Stimulated activated naive B cell treated with anti-CD40 and anti-IgM and Interleukin-4, amounts not matched to agents 10 μg/mL and 1 μg/mL and 100 μg/mL, for 72 hours (primary cell): ENCODE measurements around the gene PLPP1.
"Not testable (repeated sequence)": the region's sequence is repeated elsewhere in the genome, so short reads cannot be mapped to it uniquely, and the experiment has no call there.

Experiments
- ATAC-seq, 2 donors: fragments of 150-1000 bp; cut with Tn5 transposase; replicated peaks; 2 replicates each; pipeline ENCODE4 v1.10.0; 2021; ENCODE audit warnings: moderate library complexity in 1 of 2
- DNase-seq: peaks from one replicate; pipeline ENCODE4 v3.0.0; 2021
- H3K27ac Mint-ChIP-seq: one replicate; pipeline ENCODE4 v1.8.0; 2022; ENCODE audit warnings: mild to moderate bottlenecking, mixed read lengths
- H3K27me3 Mint-ChIP-seq, 2 donors: one replicate each; pipeline ENCODE4 v1.8.0; 2022; ENCODE audit warnings: mixed read lengths in 2 of 2
- H3K36me3 Mint-ChIP-seq, 2 donors: one replicate each; pipeline ENCODE4 v1.8.0; 2022; ENCODE audit warnings: mixed read lengths in 2 of 2, mild to moderate bottlenecking in 1 of 2
- H3K4me1 Mint-ChIP-seq, 2 donors: one replicate each; pipeline ENCODE4 v1.8.0; 2022; ENCODE audit warnings: mixed read lengths in 2 of 2, mild to moderate bottlenecking in 1 of 2
- H3K4me3 Mint-ChIP-seq, 2 donors: one replicate each; pipeline ENCODE4 v1.8.0; 2022; ENCODE audit warnings: mild to moderate bottlenecking in 2 of 2, mixed read lengths in 2 of 2, moderate library complexity in 1 of 2
- H3K9me3 Mint-ChIP-seq, 2 donors: one replicate each; pipeline ENCODE4 v1.8.0; 2022; ENCODE audit warnings: mixed read lengths in 2 of 2, mild to moderate bottlenecking in 1 of 2

The PLPP1 gene

DNA sequence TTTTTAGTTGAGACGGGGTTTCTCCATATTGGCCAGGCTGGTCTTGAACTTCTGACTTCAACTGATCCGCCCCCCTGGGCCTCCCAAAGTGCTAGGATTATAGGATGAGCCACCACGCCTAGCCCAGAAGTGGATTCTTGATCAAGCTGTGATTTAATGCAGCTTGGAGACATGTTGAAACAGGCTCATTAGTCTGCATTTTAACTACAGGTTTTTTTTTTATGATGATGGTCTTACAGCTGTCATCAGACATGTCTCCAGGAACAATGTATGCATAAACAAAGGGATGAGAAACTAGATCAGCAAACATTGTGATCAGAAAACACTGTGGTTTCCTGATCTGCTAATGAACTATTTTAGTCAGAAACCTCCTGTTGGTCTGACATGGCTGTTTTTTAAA, 30.0 kb upstream of the PLPP1 start:
- no peak for DNase-seq
- no peak for ATAC-seq
- Mint-ChIP-seq H3K27me3 (no peaks in the 10 kb centered on the region), H3K4me1 (no peaks in the 10 kb centered on the region), H3K36me3 (no peaks in the 10 kb centered on the region), H3K4me3 (no peak overlapping the region), H3K9me3 (no peaks in the 10 kb centered on the region), H3K27ac (no peak overlapping the region)

DNA sequence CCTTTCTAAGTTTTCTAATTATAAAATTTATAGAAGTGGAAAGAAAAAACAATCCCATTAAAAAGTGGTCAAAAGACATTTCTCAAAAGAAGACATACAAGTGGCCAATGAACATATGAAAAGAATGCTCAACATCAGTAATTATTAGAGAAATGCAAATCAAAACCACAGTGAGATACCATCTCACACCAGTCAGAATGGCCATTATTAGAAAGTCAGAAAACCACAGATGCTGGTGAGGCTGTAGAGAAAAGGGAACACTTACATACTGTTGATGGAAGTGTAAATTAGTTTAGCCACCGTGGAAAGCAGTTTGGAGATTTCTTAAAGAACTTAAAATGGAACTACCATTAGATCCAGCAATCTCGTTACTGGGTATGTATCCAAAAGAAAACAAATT, 23.7 kb upstream of the PLPP1 start:
- Mint-ChIP-seq H3K27ac (no peak overlapping the region), H3K36me3 (no peaks in the 10 kb centered on the region), H3K27me3 (peaks cover 0 to 4% of the 10 kb centered on the region in 2 donors), H3K4me3 (no peak overlapping the region), H3K9me3 (no peaks in the 10 kb centered on the region), H3K4me1 (no peaks in the 10 kb centered on the region)
- no peak for ATAC-seq
- DNase-seq, result no peak

DNA sequence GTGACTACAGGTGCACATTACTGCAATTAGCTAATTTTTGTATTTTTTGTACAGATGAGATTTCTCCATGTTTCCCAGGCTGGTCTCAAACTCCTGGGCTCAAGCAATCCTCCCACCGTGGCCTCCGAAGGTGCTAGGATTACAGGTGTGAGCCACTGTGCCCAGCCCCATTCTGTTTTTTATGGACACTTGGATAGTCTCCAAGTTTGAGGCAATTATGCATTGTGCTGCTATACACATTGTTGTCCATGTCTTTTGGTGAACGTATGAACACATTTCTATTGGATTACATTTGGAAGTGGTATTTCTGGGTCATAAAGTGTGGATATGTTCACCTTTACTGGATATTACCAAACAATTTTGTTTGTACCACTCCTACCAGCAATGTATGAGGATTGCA, 22.4 kb upstream of the PLPP1 start:
- ATAC-seq, result no peak
- no peak overlapping the region for H3K27ac Mint-ChIP-seq

DNA sequence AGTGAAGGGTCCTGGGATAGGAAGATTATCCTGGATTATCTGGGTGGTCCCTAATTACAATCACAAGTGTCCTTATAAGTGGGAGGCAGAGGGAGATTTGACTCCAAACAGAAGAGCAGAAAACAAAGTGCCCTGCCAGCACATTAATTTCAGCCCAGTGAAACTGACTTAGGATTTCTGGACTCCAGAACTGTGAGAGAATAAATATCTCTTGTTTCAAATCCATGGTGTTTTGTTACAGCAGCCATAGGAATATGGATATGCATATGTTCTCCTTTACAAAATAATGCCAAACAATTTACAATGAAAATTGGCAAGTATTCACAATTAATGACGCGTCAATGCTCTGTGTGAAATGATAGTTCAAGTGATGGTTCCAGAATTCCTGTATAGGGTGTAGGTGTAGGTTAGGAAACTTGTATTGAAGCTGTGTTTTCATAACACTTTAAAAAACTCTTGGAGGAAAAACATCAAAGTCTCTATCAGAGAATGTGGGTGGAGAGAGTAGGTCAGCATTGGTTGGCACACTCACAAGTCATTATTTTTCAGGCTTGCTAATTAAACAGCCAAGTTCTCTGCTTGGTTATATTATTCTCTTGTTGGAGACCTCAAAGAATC, 19.9 kb upstream of the PLPP1 start:
- Mint-ChIP-seq H3K4me1 (no peaks in the 10 kb centered on the region), H3K27me3 (peaks cover 8 to 17% of the 10 kb centered on the region in 2 donors), H3K27ac (no peak overlapping the region), H3K9me3 (no peaks in the 10 kb centered on the region), H3K4me3 (no peak overlapping the region), H3K36me3 (no peaks in the 10 kb centered on the region)
- DNase-seq (no peak), ATAC-seq (no peak)

More for the DNA sequence above, 22.4 kb upstream of the PLPP1 start:
- no peak for DNase-seq
- Mint-ChIP-seq H3K9me3 (no peaks in the 10 kb centered on the region), H3K27me3 (peaks cover 4 to 6% of the 10 kb centered on the region in 2 donors), H3K4me1 (no peaks in the 10 kb centered on the region), H3K36me3 (no peaks in the 10 kb centered on the region), H3K4me3 (no peak overlapping the region)

DNA sequence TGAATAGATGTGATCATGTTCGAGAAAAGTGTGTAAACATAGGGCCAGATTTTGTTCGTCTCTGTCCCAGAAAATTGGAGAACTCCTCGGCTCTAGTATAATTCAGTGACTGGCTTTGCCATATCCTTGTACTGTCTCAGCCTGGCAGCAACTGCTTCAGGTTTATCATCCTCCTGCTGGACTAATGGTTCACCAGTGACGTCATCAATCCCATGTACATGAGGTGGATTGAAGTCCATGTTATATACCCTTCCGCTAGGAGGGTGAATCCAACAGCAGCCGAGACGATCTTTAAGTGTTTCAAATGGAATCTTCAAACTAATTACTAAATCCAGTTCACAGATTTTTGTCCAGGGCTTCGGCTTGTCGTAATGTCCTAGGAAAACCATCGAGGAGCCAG, 17.1 kb upstream of the PLPP1 start:
- Mint-ChIP-seq H3K27me3 (peaks cover 14 to 36% of the 10 kb centered on the region in 2 donors), H3K36me3 (no peaks in the 10 kb centered on the region), H3K27ac (no peak overlapping the region), H3K9me3 (no peaks in the 10 kb centered on the region), H3K4me1 (no peaks in the 10 kb centered on the region), H3K4me3 (no peak overlapping the region)
- no peak for DNase-seq
- no peak for ATAC-seq

DNA sequence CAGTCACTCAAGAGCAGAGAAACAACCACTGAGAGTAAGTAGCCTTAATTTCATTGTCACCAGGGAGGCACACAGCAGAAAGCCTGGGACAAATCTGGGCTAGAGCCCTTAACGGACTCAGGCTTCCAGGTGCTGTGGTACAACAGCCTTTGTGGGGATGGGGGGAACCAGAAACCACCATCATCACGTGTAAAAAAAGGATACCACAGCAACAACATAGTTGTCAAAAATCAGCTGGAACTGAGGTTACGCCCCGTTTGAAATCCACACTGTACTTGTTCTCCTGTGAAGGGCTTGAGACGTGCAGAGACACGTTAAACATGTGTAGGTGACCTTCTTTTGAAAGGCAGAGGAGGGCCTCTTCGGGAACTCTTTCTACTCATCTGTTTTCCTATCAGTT, 16.6 kb upstream of the PLPP1 start:
- H3K9me3 Mint-ChIP-seq, result no peaks in the 10 kb centered on the region
- H3K4me3 Mint-ChIP-seq, result no peak overlapping the region
- no peaks in the 10 kb centered on the region for H3K36me3 Mint-ChIP-seq
- no peaks in the 10 kb centered on the region for H3K4me1 Mint-ChIP-seq
- DNase-seq (no peak), ATAC-seq (no peak)
- H3K27ac Mint-ChIP-seq, result no peak overlapping the region
- peaks cover 14 to 36% of the 10 kb centered on the region in 2 donors for H3K27me3 Mint-ChIP-seq

DNA sequence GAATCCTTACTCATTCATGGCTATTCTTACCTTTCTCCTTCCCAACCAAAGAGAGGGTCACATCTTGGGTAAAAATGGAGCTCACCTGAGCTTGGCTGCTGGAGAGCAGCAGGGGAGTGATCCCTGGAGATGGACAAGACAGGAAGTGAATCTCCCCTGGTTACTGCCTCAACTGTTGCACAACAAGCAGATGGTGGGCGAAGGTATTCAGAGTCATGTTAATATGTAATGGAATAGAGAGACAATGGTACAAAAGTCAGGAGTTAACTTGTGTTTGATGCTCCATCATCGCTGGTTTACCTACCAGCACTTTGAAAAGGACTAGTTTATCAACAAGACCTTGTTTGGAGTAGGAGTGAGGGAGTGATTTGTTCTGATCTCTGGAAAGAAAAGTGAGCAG, 13.0 kb upstream of the PLPP1 start:
- Mint-ChIP-seq H3K36me3 (no peaks in the 10 kb centered on the region), H3K27ac (no peak overlapping the region), H3K9me3 (no peaks in the 10 kb centered on the region), H3K27me3 (peaks cover 10 to 35% of the 10 kb centered on the region in 2 donors), H3K4me3 (no peak overlapping the region), H3K4me1 (no peaks in the 10 kb centered on the region)
- no peak for ATAC-seq
- DNase-seq, result no peak

- H3K9me3 Mint-ChIP-seq, result no peaks in the 10 kb centered on the region
- peaks cover 10 to 29% of the 10 kb centered on the region in 2 donors for H3K27me3 Mint-ChIP-seq
- H3K36me3 Mint-ChIP-seq, result no peaks in the 10 kb centered on the region
- H3K4me3 Mint-ChIP-seq, result no peak overlapping the region
- no peak for ATAC-seq
- H3K4me1 Mint-ChIP-seq, result no peaks in the 10 kb centered on the region
- H3K27ac Mint-ChIP-seq, result no peak overlapping the region
- DNase-seq, result no peak
Observed at GRCh38 chr5:55546947-55547346, 12.2 kb upstream of the PLPP1 start.

DNA sequence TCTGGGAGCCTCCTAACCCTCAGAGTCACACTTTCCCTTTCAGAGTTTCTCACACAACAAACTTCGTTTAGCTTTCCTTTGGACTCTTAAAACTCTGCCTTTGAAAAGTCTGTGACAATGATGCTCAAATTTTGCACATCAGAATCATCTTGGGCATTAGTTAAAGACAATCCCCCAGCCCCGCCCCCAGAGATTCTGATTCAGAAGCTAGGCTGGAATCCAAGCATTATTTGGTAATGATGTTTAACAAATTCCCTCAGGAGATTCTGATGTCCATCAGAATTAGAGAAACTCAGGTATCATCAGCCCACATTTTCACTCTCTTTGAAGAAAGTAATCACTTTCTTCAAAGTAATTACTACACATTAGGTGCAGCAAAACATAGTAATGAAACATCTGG, 9.6 kb upstream of the PLPP1 start:
- peaks cover 8 to 11% of the 10 kb centered on the region in 2 donors for H3K4me1 Mint-ChIP-seq
- H3K27me3 Mint-ChIP-seq, result peaks cover 6 to 15% of the 10 kb centered on the region in 2 donors
- H3K4me3 Mint-ChIP-seq, result no peak overlapping the region
- no peaks in the 10 kb centered on the region for H3K9me3 Mint-ChIP-seq
- ATAC-seq, result no peak
- no peaks in the 10 kb centered on the region for H3K36me3 Mint-ChIP-seq
- no peak for DNase-seq
- no peak overlapping the region for H3K27ac Mint-ChIP-seq

DNA sequence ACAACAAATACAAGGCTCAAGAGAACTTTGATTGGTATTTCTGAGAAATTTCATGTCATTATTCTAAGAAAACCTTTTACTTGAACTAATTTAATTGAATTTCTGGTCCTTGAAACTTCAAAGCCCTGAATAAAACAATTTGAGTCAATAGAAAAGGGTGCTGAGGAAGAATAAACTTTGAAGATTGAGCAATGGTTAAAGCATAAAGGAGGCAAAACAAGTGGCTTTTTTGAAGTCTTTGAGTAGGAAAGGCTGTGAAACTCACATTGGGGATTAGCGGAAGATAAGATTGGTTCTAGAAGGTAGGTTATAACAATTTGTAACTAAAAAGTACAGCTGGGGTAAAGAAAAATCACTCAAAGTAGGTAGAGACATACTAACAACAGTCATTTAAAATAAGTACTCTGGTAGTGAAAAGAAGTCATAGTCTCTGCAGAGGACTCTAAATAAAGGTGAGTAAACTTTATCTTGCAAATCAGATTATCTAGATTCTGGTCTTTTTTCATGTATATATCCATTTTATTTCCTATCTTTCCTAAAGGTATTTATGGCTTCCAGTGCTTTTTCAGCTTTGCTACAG, 6.4 kb upstream of the PLPP1 start:
- no peak overlapping the region for H3K27ac Mint-ChIP-seq
- no peak overlapping the region for H3K4me3 Mint-ChIP-seq
- no peak for ATAC-seq
- H3K4me1 Mint-ChIP-seq, result peaks cover 10 to 11% of the 10 kb centered on the region in 2 donors
- no peak for DNase-seq
- H3K27me3 Mint-ChIP-seq, result no peaks in the 10 kb centered on the region
- H3K36me3 Mint-ChIP-seq, result no peaks in the 10 kb centered on the region
- H3K9me3 Mint-ChIP-seq, result no peaks in the 10 kb centered on the region

- H3K27ac Mint-ChIP-seq, result no peak overlapping the region
- ATAC-seq (peak in 1 of 2 donors; percentile 52), DNase-seq (no peak)
- H3K27me3 Mint-ChIP-seq, result no peaks in the 10 kb centered on the region
- no peaks in the 10 kb centered on the region for H3K9me3 Mint-ChIP-seq
- no peaks in the 10 kb centered on the region for H3K36me3 Mint-ChIP-seq
- peaks cover 12% of the 10 kb centered on the region in 2 donors for H3K4me1 Mint-ChIP-seq
- H3K4me3 Mint-ChIP-seq, result no peak overlapping the region
Observed at GRCh38 chr5:55540525-55540924, 5.8 kb upstream of the PLPP1 start.

DNA sequence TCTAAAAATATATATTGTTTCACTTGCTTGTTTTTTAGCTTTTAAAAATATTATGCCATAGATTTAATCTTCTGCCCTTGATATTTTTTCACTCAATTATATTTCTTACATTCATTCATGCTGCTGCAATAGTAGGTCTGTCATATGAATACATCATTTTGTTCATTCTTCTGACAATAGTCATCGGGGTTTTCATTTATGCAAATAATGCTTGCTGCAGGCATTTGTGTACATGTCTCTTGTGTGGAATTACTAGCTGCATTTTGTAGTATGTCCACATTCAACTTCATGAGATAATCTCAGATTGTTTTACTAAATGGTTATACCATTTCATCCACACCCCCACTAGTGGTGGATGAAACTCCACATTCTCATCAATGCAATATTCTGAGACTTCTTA, 5.3 kb upstream of the PLPP1 start:
- Mint-ChIP-seq H3K36me3 (no peaks in the 10 kb centered on the region), H3K4me1 (peaks cover 14 to 17% of the 10 kb centered on the region in 2 donors), H3K9me3 (no peaks in the 10 kb centered on the region), H3K4me3 (no peak overlapping the region), H3K27me3 (no peaks in the 10 kb centered on the region), H3K27ac (no peak overlapping the region)
- DNase-seq (no peak), ATAC-seq (no peak)

DNA sequence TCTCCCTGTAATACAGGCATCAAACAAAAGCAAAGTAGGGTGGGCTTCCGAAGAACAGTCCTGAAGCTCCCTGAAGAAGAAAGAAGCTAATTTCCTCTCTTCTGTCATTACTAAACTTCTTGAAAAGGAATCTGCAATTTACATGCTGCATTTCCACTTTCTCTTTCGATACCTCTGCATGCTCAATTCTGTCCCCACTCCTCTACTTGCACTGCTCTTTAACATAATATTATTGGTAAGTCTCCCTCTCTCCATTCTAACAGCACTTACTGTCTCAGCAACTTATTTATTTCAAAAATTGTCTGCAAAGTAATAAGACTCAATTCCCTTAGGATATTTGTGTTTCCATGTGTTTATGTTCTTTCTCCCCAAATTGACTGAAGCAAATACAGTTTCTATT, 3.9 kb upstream of the PLPP1 start:
- H3K27me3 Mint-ChIP-seq, result no peaks in the 10 kb centered on the region
- DNase-seq (no peak), ATAC-seq (no peak)
- H3K4me1 Mint-ChIP-seq, result peaks cover 19 to 22% of the 10 kb centered on the region in 2 donors
- no peak overlapping the region for H3K27ac Mint-ChIP-seq
- no peaks in the 10 kb centered on the region for H3K9me3 Mint-ChIP-seq
- H3K4me3 Mint-ChIP-seq, result no peak overlapping the region
- no peaks in the 10 kb centered on the region for H3K36me3 Mint-ChIP-seq

DNA sequence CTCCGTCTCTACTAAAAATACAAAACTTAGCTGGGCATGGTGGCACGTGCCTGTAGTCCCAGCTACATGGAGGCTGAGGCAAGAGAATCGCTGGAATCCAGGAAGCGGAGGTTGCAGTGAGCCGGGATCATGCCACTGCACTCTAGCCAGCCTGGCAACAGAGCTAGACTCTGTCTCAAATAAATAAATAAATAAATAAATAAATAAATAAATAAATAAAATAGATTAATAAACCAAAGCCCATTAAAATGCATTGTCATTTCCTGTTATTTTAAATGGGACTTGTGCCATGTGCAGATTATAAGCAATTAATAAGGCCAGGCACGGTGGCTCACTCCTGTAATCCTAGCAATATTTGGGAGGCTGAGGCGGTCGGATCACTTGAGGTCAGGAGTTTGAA, 2.6 kb upstream of the PLPP1 start:
- ATAC-seq, DNase-seq, H3K4me3 Mint-ChIP-seq, H3K27me3 Mint-ChIP-seq, H3K27ac Mint-ChIP-seq, H3K9me3 Mint-ChIP-seq, H3K36me3 Mint-ChIP-seq: not testable (repeated sequence)
- peaks cover 20 to 26% of the 10 kb centered on the region in 2 donors for H3K4me1 Mint-ChIP-seq

DNA sequence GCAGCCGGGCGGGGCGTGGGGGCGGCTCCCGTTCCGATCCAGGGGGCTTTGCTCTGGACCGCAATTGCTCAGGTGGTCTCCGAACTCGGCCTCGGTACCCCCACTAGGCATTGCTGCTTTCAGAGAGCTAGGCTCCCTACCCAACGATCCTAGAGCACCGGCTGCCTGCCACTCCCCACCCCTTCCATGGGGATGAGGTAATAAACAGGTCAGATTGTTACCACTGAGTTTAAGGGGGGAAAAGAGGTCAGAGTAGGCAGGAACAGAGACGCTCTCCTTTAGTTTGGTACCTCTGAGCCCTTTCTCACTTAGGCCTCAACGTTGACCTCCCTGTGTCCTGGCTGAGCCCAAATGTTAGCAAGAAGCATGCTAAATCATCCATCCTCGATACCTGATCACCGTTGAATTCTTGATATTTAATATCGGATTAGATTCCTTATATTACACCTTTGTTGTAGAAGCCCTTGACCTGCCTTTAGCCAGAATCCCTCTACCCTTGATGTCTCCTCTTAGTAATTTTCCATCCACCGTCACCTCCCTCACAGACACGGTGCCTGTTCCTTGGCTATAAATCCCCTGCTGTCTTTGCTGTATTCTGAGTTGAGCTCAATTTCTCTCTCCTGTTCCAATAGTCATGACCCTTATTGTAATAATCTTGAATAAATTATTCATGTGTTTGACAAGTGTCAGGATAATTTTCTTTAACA, 588 bp upstream of the PLPP1 start:
- Mint-ChIP-seq H3K36me3 (peaks cover 3% of the 10 kb centered on the region in 2 donors), H3K4me3 (peak overlapping the region; percentile 91 to 93), H3K27ac (peak overlapping the region; percentile 97), H3K27me3 (no peaks in the 10 kb centered on the region), H3K9me3 (no peaks in the 10 kb centered on the region), H3K4me1 (peaks cover 16 to 21% of the 10 kb centered on the region in 2 donors)
- no peak for DNase-seq
- peak; percentile 12 to 14 for ATAC-seq
